Measurements from ENCODE around the gene MAPK4.

DNA sequence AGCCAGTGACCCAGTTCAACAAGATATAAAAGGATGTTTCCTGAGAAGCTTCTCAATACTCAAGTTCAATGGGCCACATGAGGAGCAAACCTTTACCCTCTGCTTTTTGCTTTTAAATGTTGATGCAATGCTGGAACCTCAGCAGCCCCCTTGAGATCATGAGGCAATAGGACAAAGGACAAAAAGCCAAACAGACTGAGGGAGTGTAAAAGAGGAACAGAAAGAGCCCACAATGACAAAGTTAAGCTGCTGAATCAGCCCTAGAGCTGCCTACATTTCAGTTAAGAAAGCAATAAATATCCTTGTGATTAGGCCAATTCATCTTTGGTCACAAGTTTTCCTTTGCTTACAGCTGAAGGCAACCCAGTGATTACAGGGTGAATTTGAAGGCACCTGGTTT lies 183.1 kb downstream of the MAPK4 start:
- TF ChIP-seq GABPA (IDR thresholded peaks at IDR 0.05; ENCODE audit: low read depth) (no peak), POLR2AphosphoS2 (IDR thresholded peaks at IDR 0.05; ENCODE audit: low read depth, low read length) (no peak), ZNF274 (IDR thresholded peaks at IDR 0.05; ENCODE audit: insufficient read depth, insufficient read length) (no peak)
- TF ChIP-seq, protein P1, sequence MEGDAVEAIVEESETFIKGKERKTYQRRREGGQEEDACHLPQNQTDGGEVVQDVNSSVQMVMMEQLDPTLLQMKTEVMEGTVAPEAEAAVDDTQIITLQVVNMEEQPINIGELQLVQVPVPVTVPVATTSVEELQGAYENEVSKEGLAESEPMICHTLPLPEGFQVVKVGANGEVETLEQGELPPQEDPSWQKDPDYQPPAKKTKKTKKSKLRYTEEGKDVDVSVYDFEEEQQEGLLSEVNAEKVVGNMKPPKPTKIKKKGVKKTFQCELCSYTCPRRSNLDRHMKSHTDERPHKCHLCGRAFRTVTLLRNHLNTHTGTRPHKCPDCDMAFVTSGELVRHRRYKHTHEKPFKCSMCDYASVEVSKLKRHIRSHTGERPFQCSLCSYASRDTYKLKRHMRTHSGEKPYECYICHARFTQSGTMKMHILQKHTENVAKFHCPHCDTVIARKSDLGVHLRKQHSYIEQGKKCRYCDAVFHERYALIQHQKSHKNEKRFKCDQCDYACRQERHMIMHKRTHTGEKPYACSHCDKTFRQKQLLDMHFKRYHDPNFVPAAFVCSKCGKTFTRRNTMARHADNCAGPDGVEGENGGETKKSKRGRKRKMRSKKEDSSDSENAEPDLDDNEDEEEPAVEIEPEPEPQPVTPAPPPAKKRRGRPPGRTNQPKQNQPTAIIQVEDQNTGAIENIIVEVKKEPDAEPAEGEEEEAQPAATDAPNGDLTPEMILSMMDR (IDR thresholded peaks at IDR 0.05 in 2 of 3, conservative IDR thresholded peaks at IDR 0.05 in 1 of 3; ENCODE audit: control insufficient read depth in 2 of 3, extremely low read depth in 1 of 3, insufficient read depth in 1 of 3, low read depth in 3 of 3, low read length in 3 of 3), result no peak
- TF ChIP-seq, protein P2, sequence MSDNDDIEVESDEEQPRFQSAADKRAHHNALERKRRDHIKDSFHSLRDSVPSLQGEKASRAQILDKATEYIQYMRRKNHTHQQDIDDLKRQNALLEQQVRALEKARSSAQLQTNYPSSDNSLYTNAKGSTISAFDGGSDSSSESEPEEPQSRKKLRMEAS (IDR thresholded peaks at IDR 0.05; ENCODE audit: low read depth, low read length), result no peak
- TF ChIP-seq, protein P3, sequence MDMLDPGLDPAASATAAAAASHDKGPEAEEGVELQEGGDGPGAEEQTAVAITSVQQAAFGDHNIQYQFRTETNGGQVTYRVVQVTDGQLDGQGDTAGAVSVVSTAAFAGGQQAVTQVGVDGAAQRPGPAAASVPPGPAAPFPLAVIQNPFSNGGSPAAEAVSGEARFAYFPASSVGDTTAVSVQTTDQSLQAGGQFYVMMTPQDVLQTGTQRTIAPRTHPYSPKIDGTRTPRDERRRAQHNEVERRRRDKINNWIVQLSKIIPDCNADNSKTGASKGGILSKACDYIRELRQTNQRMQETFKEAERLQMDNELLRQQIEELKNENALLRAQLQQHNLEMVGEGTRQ (IDR thresholded peaks at IDR 0.05; ENCODE audit: borderline replicate concordance, low read depth, low read length), result no peak
- TF ChIP-seq, protein P4, sequence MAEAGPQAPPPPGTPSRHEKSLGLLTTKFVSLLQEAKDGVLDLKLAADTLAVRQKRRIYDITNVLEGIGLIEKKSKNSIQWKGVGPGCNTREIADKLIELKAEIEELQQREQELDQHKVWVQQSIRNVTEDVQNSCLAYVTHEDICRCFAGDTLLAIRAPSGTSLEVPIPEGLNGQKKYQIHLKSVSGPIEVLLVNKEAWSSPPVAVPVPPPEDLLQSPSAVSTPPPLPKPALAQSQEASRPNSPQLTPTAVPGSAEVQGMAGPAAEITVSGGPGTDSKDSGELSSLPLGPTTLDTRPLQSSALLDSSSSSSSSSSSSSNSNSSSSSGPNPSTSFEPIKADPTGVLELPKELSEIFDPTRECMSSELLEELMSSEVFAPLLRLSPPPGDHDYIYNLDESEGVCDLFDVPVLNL (IDR thresholded peaks at IDR 0.05; ENCODE audit: low read depth, low read length), result no peak

Measured in GM12878 (cell line).